Panc1 (cell line): ENCODE results near the gene SNCB. TPM values are rescaled to one million over a fixed set of nuclear protein-coding genes. Genes with fewer than 3 reads are reported as not detected.

Source experiments
- ATAC-seq: fragments of 200-7000 bp; cut with Tn5 transposase; 2 replicates; pipeline ENCODE4 v1.9.1; 2020; ENCODE audit warnings: mild to moderate bottlenecking, moderate library complexity
- BruUV-seq: library from RNA; stranded (reverse); fragments of 400-500 nt; replicated peaks from 2 replicates; lab custom pipeline; 2021; lab: Mats Ljungman, UMichigan
- CTCF ChIA-PET: fragments of 300-600 bp; sonication (Branson Sonifier 250); formaldehyde crosslinking; loops from one replicate; lab custom pipeline; 2022; ENCODE audit warnings: antibody characterized with exemption; lab: Charles Lee
- POLR2A ChIA-PET: fragments of 300-600 bp; sonication (Branson Sonifier 250); formaldehyde crosslinking; loops from one replicate; lab custom pipeline; 2022; ENCODE audit warnings: antibody characterized with exemption; lab: Charles Lee
- DNase-seq: peaks from one replicate; pipeline ENCODE4 v3.0.0-alpha.2; 2010; ENCODE audit warnings: low read depth, low spot score
- H3K27ac ChIP-seq: 2 replicates; pipeline ENCODE4 v1.5.1; 2011; ENCODE audit warnings: mild to moderate bottlenecking, low read length, inconsistent platforms
- H3K27me3 ChIP-seq: fragments of 200-500 bp; sonication (Bioruptor generic); 2 replicates; pipeline ENCODE4 v1.6.0; 2014; ENCODE audit warnings: low read length, inconsistent platforms; ENCODE audit not compliant: control insufficient read depth, insufficient read depth
- H3K36me3 ChIP-seq: fragments of 200-500 bp; sonication (Bioruptor generic); 2 replicates; pipeline ENCODE4 v1.5.1; 2014; ENCODE audit warnings: inconsistent platforms, mild to moderate bottlenecking, low read length, moderate library complexity; ENCODE audit not compliant: control insufficient read depth, insufficient read depth
- H3K4me1 ChIP-seq: 2 replicates; pipeline ENCODE4 v1.5.1; 2011; ENCODE audit warnings: inconsistent platforms, mild to moderate bottlenecking, low read length, moderate library complexity; ENCODE audit not compliant: control insufficient read depth, insufficient read depth
- H3K4me3 ChIP-seq, 2 experiments: 2 replicates each; pipeline ENCODE4 v1.5.1; 2011 to 2012; ENCODE audit warnings: low read depth in 2 of 2, low read length in 2 of 2, mild to moderate bottlenecking in 2 of 2, inconsistent platforms in 1 of 2, moderate library complexity in 1 of 2
- H3K9me3 ChIP-seq: fragments of 200-500 bp; sonication (Bioruptor generic); 2 replicates; pipeline ENCODE4 v1.5.1; 2014; ENCODE audit warnings: low read depth, mild to moderate bottlenecking, inconsistent platforms, low read length, moderate library complexity; ENCODE audit not compliant: control insufficient read depth, insufficient read depth
- POLR2AphosphoS5 ChIP-seq: IDR thresholded peaks from 2 replicates; pipeline ENCODE4 v1.6.1; 2012; ENCODE audit warnings: mild to moderate bottlenecking, low read depth, low read length, moderate library complexity
- SIN3A ChIP-seq: IDR thresholded peaks from 2 replicates; pipeline ENCODE4 v1.6.1; 2012; ENCODE audit warnings: low read depth, mild to moderate bottlenecking, low read length, moderate library complexity, borderline replicate concordance; ENCODE audit not compliant: insufficient read depth
- TCF7L2 ChIP-seq: IDR thresholded peaks from 2 replicates; pipeline ENCODE4 v1.6.1; 2011; ENCODE audit warnings: mild to moderate bottlenecking, low read depth, low read length, inconsistent platforms
- in situ Hi-C: cut with HindIII; loops from 2 replicates; pipeline ENCODE4 v1.10.0; 2016; ENCODE audit warnings: low sequenced_read_pairs, low pct_unique_long_range_greater_than_20kb
- intact Hi-C: fragments of 100-400 bp; cut with micrococcal nuclease; formaldehyde crosslinking; loops from one replicate; pipeline ENCODE4 v1.10.0; 2022; ENCODE audit not compliant: unreplicated experiment
- total RNA-seq: library from RNA; stranded (reverse); gene quantifications from one replicate; pipeline ENCODE4 v1.2.1, GENCODE V29; 2021; ENCODE audit not compliant: unreplicated experiment
- TF ChIP-seq, protein P1 (sequence below): fragments of 450-650 bp; IDR thresholded peaks from 2 replicates; pipeline ENCODE4 v1.5.1; 2017; ENCODE audit warnings: mild to moderate bottlenecking
- TF ChIP-seq, protein P2 (sequence below), 2 experiments: IDR thresholded peaks; 2 replicates each; pipeline ENCODE4 v1.6.1; 2011 to 2012; ENCODE audit warnings: low read depth in 2 of 2, control low read depth in 1 of 2, low read length in 1 of 2, mild to moderate bottlenecking in 1 of 2, moderate library complexity in 1 of 2; ENCODE audit not compliant: insufficient read depth in 1 of 2

SNCB gene
- total RNA-seq, 1 experiment from 2014 or later: 0.77 TPM

DNA sequence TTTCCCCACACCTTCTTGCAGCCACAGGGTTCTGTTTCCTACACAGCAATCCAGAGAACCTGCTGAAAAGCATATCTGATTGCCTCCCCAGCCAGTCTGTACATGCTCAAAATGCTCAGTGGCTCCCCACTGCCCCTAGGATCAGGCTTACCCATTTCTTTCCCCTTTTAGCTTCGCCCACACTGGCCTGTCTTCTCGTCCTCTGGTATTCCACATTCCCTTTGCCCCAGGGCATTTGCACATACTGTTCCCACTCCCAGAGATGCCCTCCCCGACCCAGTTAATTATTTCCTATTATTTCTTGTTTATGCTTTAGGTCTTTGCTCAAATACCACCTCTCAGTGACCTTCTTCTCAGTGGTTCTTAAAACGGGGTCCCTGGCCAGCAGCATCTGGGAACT lies 10.3 kb upstream of the SNCB start:
- intact Hi-C loops (no loop called here), in situ Hi-C loops (no loop called here)
- BruUV-seq: no TSS peak
- DNase-seq (no peak), ATAC-seq (no peak)
- no peaks in the 10 kb centered on the region for H3K36me3 ChIP-seq
- H3K4me1 ChIP-seq: no peaks in the 10 kb centered on the region
- TF ChIP-seq TCF7L2 (no peak), POLR2AphosphoS5 (no peak)
- TF ChIP-seq, protein P1, sequence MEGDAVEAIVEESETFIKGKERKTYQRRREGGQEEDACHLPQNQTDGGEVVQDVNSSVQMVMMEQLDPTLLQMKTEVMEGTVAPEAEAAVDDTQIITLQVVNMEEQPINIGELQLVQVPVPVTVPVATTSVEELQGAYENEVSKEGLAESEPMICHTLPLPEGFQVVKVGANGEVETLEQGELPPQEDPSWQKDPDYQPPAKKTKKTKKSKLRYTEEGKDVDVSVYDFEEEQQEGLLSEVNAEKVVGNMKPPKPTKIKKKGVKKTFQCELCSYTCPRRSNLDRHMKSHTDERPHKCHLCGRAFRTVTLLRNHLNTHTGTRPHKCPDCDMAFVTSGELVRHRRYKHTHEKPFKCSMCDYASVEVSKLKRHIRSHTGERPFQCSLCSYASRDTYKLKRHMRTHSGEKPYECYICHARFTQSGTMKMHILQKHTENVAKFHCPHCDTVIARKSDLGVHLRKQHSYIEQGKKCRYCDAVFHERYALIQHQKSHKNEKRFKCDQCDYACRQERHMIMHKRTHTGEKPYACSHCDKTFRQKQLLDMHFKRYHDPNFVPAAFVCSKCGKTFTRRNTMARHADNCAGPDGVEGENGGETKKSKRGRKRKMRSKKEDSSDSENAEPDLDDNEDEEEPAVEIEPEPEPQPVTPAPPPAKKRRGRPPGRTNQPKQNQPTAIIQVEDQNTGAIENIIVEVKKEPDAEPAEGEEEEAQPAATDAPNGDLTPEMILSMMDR: no peak
- no peak overlapping the region for H3K4me3 ChIP-seq
- CTCF ChIA-PET: no interaction called here
- POLR2A ChIA-PET: no interaction called here
- no peak overlapping the region for H3K27ac ChIP-seq
- H3K27me3 ChIP-seq: no peaks in the 10 kb centered on the region
- no peaks in the 10 kb centered on the region for H3K9me3 ChIP-seq

DNA sequence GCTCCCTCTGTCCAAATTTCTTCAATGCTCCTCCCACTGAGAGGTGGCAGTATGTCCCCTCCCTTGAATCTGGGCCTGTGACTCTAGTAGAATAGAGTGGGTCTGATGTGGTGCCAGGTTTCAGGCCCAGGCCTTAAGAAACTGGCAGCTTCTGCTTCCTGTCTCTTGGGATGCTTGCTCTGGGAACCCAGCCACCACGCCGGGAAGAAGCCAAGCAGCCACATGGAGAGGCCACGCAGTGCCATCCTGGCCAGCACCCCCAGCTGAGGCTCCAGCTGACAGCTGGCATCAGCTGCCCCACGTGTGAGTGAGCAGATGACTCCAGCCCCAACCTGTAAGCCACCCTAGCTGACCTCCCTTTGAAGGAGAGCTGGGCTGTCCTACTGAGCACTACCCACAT lies 9.6 kb upstream of the SNCB start:
- ATAC-seq (no peak), DNase-seq (no peak)
- no peak overlapping the region for H3K27ac ChIP-seq
- intact Hi-C loops (no loop called here), in situ Hi-C loops (no loop called here)
- POLR2A ChIA-PET: no interaction called here
- no peaks in the 10 kb centered on the region for H3K4me1 ChIP-seq
- CTCF ChIA-PET: no interaction called here
- no TSS peak for BruUV-seq
- H3K27me3 ChIP-seq: no peaks in the 10 kb centered on the region
- no peaks in the 10 kb centered on the region for H3K9me3 ChIP-seq
- H3K4me3 ChIP-seq: no peak overlapping the region
- no peak for TF ChIP-seq SIN3A
- TF ChIP-seq, protein P2, sequence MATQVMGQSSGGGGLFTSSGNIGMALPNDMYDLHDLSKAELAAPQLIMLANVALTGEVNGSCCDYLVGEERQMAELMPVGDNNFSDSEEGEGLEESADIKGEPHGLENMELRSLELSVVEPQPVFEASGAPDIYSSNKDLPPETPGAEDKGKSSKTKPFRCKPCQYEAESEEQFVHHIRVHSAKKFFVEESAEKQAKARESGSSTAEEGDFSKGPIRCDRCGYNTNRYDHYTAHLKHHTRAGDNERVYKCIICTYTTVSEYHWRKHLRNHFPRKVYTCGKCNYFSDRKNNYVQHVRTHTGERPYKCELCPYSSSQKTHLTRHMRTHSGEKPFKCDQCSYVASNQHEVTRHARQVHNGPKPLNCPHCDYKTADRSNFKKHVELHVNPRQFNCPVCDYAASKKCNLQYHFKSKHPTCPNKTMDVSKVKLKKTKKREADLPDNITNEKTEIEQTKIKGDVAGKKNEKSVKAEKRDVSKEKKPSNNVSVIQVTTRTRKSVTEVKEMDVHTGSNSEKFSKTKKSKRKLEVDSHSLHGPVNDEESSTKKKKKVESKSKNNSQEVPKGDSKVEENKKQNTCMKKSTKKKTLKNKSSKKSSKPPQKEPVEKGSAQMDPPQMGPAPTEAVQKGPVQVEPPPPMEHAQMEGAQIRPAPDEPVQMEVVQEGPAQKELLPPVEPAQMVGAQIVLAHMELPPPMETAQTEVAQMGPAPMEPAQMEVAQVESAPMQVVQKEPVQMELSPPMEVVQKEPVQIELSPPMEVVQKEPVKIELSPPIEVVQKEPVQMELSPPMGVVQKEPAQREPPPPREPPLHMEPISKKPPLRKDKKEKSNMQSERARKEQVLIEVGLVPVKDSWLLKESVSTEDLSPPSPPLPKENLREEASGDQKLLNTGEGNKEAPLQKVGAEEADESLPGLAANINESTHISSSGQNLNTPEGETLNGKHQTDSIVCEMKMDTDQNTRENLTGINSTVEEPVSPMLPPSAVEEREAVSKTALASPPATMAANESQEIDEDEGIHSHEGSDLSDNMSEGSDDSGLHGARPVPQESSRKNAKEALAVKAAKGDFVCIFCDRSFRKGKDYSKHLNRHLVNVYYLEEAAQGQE (IDR thresholded peaks at IDR 0.05; ENCODE audit: insufficient read depth in 1 of 2, low read depth in 2 of 2, low read length in 1 of 2): no peak
- no peak for TF ChIP-seq TCF7L2
- TF ChIP-seq POLR2AphosphoS5: no peak
- TF ChIP-seq, protein P1: no peak
- no peaks in the 10 kb centered on the region for H3K36me3 ChIP-seq

DNA sequence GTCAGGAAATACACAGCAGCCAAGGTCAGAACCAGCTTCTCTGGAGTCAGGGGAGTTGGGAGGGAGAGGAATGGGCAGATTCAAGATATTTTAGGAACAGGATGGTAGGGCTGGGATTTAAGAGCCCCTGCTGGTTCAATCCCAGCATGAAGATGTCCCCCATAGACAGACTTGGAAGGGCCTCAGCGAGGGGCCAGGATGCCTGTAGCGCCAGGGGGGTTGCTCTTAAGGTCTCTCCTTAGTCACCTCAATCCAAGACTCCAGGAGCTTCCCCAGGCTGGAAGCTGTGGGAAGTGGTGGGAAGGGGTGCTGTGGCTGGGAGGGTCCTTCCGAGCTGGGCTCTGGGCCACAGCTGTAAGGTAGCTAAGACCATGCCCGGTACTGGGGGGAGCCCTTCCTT lies 8.9 kb upstream of the SNCB start:
- in situ Hi-C loops: no loop called here
- no TSS peak for BruUV-seq
- ATAC-seq (no peak), DNase-seq (no peak)
- intact Hi-C loops: no loop called here
- Histone ChIP-seq H3K4me3 (no peak overlapping the region), H3K4me1 (no peaks in the 10 kb centered on the region), H3K27me3 (no peaks in the 10 kb centered on the region), H3K9me3 (no peaks in the 10 kb centered on the region), H3K27ac (no peak overlapping the region), H3K36me3 (no peaks in the 10 kb centered on the region)
- TF ChIP-seq, protein P1: no peak
- TF ChIP-seq POLR2AphosphoS5 (no peak), SIN3A (no peak)
- TF ChIP-seq, protein P2 (IDR thresholded peaks at IDR 0.05; ENCODE audit: insufficient read depth in 1 of 2, low read depth in 2 of 2, low read length in 1 of 2): no peak
- POLR2A ChIA-PET: no interaction called here
- CTCF ChIA-PET: no interaction called here
